H9 (cell line): ENCODE data around the gene ARHGAP22. TPM values are rescaled to one million over a fixed set of nuclear protein-coding genes. Genes with fewer than 3 reads are reported as not detected.
"Not testable (repeated sequence)": the region's sequence is repeated elsewhere in the genome, so short reads cannot be mapped to it uniquely, and the experiment has no call there.

ENCODE experiments used
- DNase-seq: peaks from one replicate; pipeline ENCODE4 v3.0.0-alpha.2; 2017
- H2AFZ ChIP-seq: one replicate; pipeline ENCODE4 v1.6.1; 2013; ENCODE audit warnings: mild to moderate bottlenecking, low read length, control low read depth, moderate library complexity
- H2AK5ac ChIP-seq: 2 replicates; pipeline ENCODE4 v1.6.1; 2013; ENCODE audit warnings: low read length, control low read depth, mixed read lengths; ENCODE audit not compliant: insufficient read length
- H2BK120ac ChIP-seq: one replicate; pipeline ENCODE4 v1.6.1; 2013; ENCODE audit warnings: low read depth, mild to moderate bottlenecking, low read length, control low read depth, inconsistent platforms; ENCODE audit not compliant: poor library complexity, severe bottlenecking
- H2BK12ac ChIP-seq: 2 replicates; pipeline ENCODE4 v1.6.1; 2013; ENCODE audit warnings: low read length, control low read depth, mixed read lengths, low read depth; ENCODE audit not compliant: insufficient read length
- H2BK15ac ChIP-seq: 2 replicates; pipeline ENCODE4 v1.6.1; 2013; ENCODE audit warnings: low read depth, low read length, control low read depth
- H2BK20ac ChIP-seq: one replicate; pipeline ENCODE4 v1.6.1; 2013; ENCODE audit warnings: low read depth, mild to moderate bottlenecking, low read length, control low read depth, inconsistent platforms; ENCODE audit not compliant: poor library complexity, severe bottlenecking
- H2BK5ac ChIP-seq: 2 replicates; pipeline ENCODE4 v1.6.1; 2013; ENCODE audit warnings: low read length, control low read depth, mixed read lengths; ENCODE audit not compliant: insufficient read length
- H3K14ac ChIP-seq: 2 replicates; pipeline ENCODE4 v1.6.1; 2013; ENCODE audit warnings: low read length, control low read depth; ENCODE audit not compliant: insufficient read depth
- H3K18ac ChIP-seq: 2 replicates; pipeline ENCODE4 v1.6.1; 2013; ENCODE audit warnings: low read depth, mild to moderate bottlenecking, mixed read lengths, low read length, control low read depth; ENCODE audit not compliant: insufficient read length
- H3K23ac ChIP-seq: 2 replicates; pipeline ENCODE4 v1.6.1; 2013; ENCODE audit warnings: low read length, control low read depth, mixed read lengths, low read depth; ENCODE audit not compliant: insufficient read length
- H3K23me2 ChIP-seq: 2 replicates; pipeline ENCODE4 v1.6.1; 2013; ENCODE audit warnings: low read depth, mild to moderate bottlenecking, mixed read lengths, low read length, control low read depth; ENCODE audit not compliant: insufficient read length, poor library complexity, severe bottlenecking
- H3K27ac ChIP-seq: 2 replicates; pipeline ENCODE4 v1.5.1; 2013; ENCODE audit warnings: low read length, control low read depth, mixed read lengths, low read depth; ENCODE audit not compliant: insufficient read length
- H3K27me3 ChIP-seq: 2 replicates; pipeline ENCODE4 v1.6.1; 2013; ENCODE audit warnings: low read length, control low read depth, inconsistent platforms; ENCODE audit not compliant: insufficient read depth
- H3K4ac ChIP-seq: 2 replicates; pipeline ENCODE4 v1.6.1; 2013; ENCODE audit warnings: low read depth, mild to moderate bottlenecking, control low read depth, inconsistent platforms, low read length, moderate library complexity
- H3K4me1 ChIP-seq: 2 replicates; pipeline ENCODE4 v1.6.1; 2013; ENCODE audit warnings: low read length, control low read depth, inconsistent platforms; ENCODE audit not compliant: insufficient read depth
- H3K4me2 ChIP-seq: 2 replicates; pipeline ENCODE4 v1.6.1; 2013; ENCODE audit warnings: low read length, control low read depth, mixed read lengths; ENCODE audit not compliant: insufficient read length, insufficient read depth
- H3K56ac ChIP-seq: 2 replicates; pipeline ENCODE4 v1.6.1; 2013; ENCODE audit warnings: low read depth, mild to moderate bottlenecking, mixed read lengths, low read length, control low read depth; ENCODE audit not compliant: insufficient read length
- H3K79me1 ChIP-seq: 2 replicates; pipeline ENCODE4 v1.6.1; 2013; ENCODE audit warnings: low read depth, mild to moderate bottlenecking, moderate library complexity, low read length, control low read depth, inconsistent platforms; ENCODE audit not compliant: insufficient read depth, poor library complexity, severe bottlenecking
- H3K79me2 ChIP-seq: 2 replicates; pipeline ENCODE4 v1.6.1; 2013; ENCODE audit warnings: low read length, control low read depth, inconsistent platforms; ENCODE audit not compliant: insufficient read depth
- H3K9ac ChIP-seq: 2 replicates; pipeline ENCODE4 v1.6.1; 2013; ENCODE audit warnings: low read length, control low read depth, mixed read lengths; ENCODE audit not compliant: insufficient read length; ENCODE audit errors: extremely low read depth
- H3K9me3 ChIP-seq: one replicate; pipeline ENCODE4 v1.6.1; 2013; ENCODE audit warnings: low read depth, low read length, inconsistent platforms; ENCODE audit not compliant: control insufficient read depth
- H3T11ph ChIP-seq: one replicate; pipeline ENCODE4 v1.6.1; 2013; ENCODE audit warnings: mild to moderate bottlenecking, low read length, control low read depth, inconsistent platforms
- H4K20me1 ChIP-seq: one replicate; pipeline ENCODE4 v1.6.1; 2013; ENCODE audit not compliant: control insufficient read depth, insufficient read length, insufficient read depth
- H4K5ac ChIP-seq: 2 replicates; pipeline ENCODE4 v1.6.1; 2013; ENCODE audit warnings: low read depth, mild to moderate bottlenecking, mixed read lengths, low read length, control low read depth; ENCODE audit not compliant: insufficient read length
- H4K8ac ChIP-seq: replicated peaks from 2 replicates; pipeline ENCODE4 v1.6.1; 2013; ENCODE audit warnings: low read length, control low read depth, mixed read lengths, low read depth; ENCODE audit not compliant: insufficient read length
- H4K91ac ChIP-seq: 2 replicates; pipeline ENCODE4 v1.6.1; 2013; ENCODE audit warnings: low read depth, mild to moderate bottlenecking, moderate library complexity, mixed read lengths, low read length, control low read depth; ENCODE audit not compliant: insufficient read length
- H3K27ac Mint-ChIP-seq, 3 experiments: 2 replicates in 2 of 3; 3 replicates in 1 of 3; pipeline ENCODE4 v1.8.0; 2020 to 2021; ENCODE audit warnings: mixed read lengths in 3 of 3, mild to moderate bottlenecking in 1 of 3, moderate library complexity in 1 of 3
- H3K27me3 Mint-ChIP-seq: 2 replicates; pipeline ENCODE4 v1.8.0; 2021; ENCODE audit warnings: low read depth, mild to moderate bottlenecking, moderate library complexity, mixed read lengths
- H3K36me3 Mint-ChIP-seq, 3 experiments: 2 replicates in 2 of 3; 3 replicates in 1 of 3; pipeline ENCODE4 v1.8.0; 2020 to 2021; ENCODE audit warnings: low read depth in 3 of 3, mixed read lengths in 3 of 3; ENCODE audit not compliant: insufficient read depth in 1 of 3
- H3K4me1 Mint-ChIP-seq, 2 experiments: 2 replicates each; pipeline ENCODE4 v1.8.0; 2020; ENCODE audit warnings: mixed read lengths in 2 of 2
- H3K4me3 Mint-ChIP-seq, 2 experiments: 2 replicates in 1 of 2; 3 replicates in 1 of 2; pipeline ENCODE4 v1.8.0; 2020 to 2021; ENCODE audit warnings: mild to moderate bottlenecking in 2 of 2, mixed read lengths in 2 of 2, moderate library complexity in 1 of 2
- H3K9me3 Mint-ChIP-seq, 2 experiments: 2 replicates in 1 of 2; 3 replicates in 1 of 2; pipeline ENCODE4 v1.8.0; 2020; ENCODE audit warnings: mild to moderate bottlenecking in 2 of 2, mixed read lengths in 2 of 2, moderate library complexity in 1 of 2
- CTCF ChIP-seq: fragments of 200-600 bp; sonication (generic); conservative IDR thresholded peaks from 3 replicates; pipeline ENCODE4 v1.8.0; 2021; ENCODE audit warnings: antibody characterized with exemption, mild to moderate bottlenecking
- WGBS: extraction: QIAGEN DNeasy Blood & Tissue Kit; methylation state at CpG from one replicate; pipeline ENCODE4 v1.1.7; 2013; ENCODE audit warnings: missing lambda C conversion rate, low lambda C conversion rate, mixed read lengths; ENCODE audit not compliant: insufficient read length; ENCODE audit errors: extremely low coverage; 5-methylcytosine and 5-hydroxymethylcytosine counted together
- total RNA-seq: library from RNA; stranded (reverse); gene quantifications from 2 replicates; pipeline ENCODE4 v1.2.1, GENCODE V29; 2021

ARHGAP22 gene
- total RNA-seq, 1 experiment from 2014 or later = 7.4 TPM

- Mint-ChIP-seq H3K27me3 (peaks cover 25% of the 10 kb centered on the region), H3K4me1 (no peaks in the 10 kb centered on the region), H3K36me3 (no peaks in the 10 kb centered on the region; a peak in 1 of 7 replicates), H3K4me3 (no peak overlapping the region), H3K27ac (no peak overlapping the region), H3K9me3 (peaks cover 0 to under 1% of the 10 kb centered on the region in 2 experiments; a peak in 1 of 5 replicates)
- no peak overlapping the region for H3K4ac ChIP-seq
- H3K23me2 ChIP-seq = no peaks in the 10 kb centered on the region
- no peak overlapping the region for H2BK15ac ChIP-seq
- H4K91ac ChIP-seq = no peak overlapping the region
- no peak overlapping the region for H2BK5ac ChIP-seq
- H3K18ac ChIP-seq = no peak overlapping the region
- no peak overlapping the region for H2AK5ac ChIP-seq
- no peak overlapping the region for H3K9ac ChIP-seq
- no peaks in the 10 kb centered on the region for H3K79me2 ChIP-seq
- H3K79me1 ChIP-seq = no peaks in the 10 kb centered on the region
- no peak overlapping the region for H3K27ac ChIP-seq
- H3K56ac ChIP-seq = no peak overlapping the region
- H3K4me1 ChIP-seq = no peaks in the 10 kb centered on the region
- no peak overlapping the region for H2BK20ac ChIP-seq
- H4K5ac ChIP-seq = no peak overlapping the region
- no peak overlapping the region for H2BK120ac ChIP-seq
- H2BK12ac ChIP-seq = no peak overlapping the region
- H3K27me3 ChIP-seq = no peaks in the 10 kb centered on the region
- H3T11ph ChIP-seq = no peak overlapping the region
- H4K8ac ChIP-seq = no peak overlapping the region
- no peak overlapping the region for H3K23ac ChIP-seq
- DNase-seq = no peak
- no peak for TF ChIP-seq CTCF
- no peaks in the 10 kb centered on the region for H4K20me1 ChIP-seq
- H3K9me3 ChIP-seq = no peaks in the 10 kb centered on the region
- no peak overlapping the region for H2AFZ ChIP-seq
- no CpG with 5 or more reads among the region's 12 CpGs for WGBS
- no peak overlapping the region for H3K4me2 ChIP-seq
- no peak overlapping the region for H3K14ac ChIP-seq
Observed at GRCh38 chr10:48648172-48648942, 43.5 kb upstream of the ARHGAP22 start.

GRCh38 chr10:48647073-48647472, 42.2 kb upstream of the ARHGAP22 start:
- H2AK5ac ChIP-seq, H3K9me3 ChIP-seq, H3K4me1 Mint-ChIP-seq, H2BK12ac ChIP-seq, H3K27ac ChIP-seq, H2BK5ac ChIP-seq, H3K27ac Mint-ChIP-seq, H3K36me3 Mint-ChIP-seq, H3T11ph ChIP-seq, H3K4ac ChIP-seq, H2BK15ac ChIP-seq, H3K9me3 Mint-ChIP-seq, H2BK120ac ChIP-seq, H3K27me3 ChIP-seq, H4K8ac ChIP-seq, H3K79me1 ChIP-seq, H3K4me1 ChIP-seq, DNase-seq, H3K56ac ChIP-seq, H4K91ac ChIP-seq, H3K18ac ChIP-seq, H3K23ac ChIP-seq, H3K79me2 ChIP-seq, H2AFZ ChIP-seq, H4K5ac ChIP-seq, H3K4me2 ChIP-seq, H3K9ac ChIP-seq, H3K23me2 ChIP-seq, H4K20me1 ChIP-seq, H2BK20ac ChIP-seq, H3K14ac ChIP-seq, H3K4me3 Mint-ChIP-seq: not testable (repeated sequence)
- peaks cover 20% of the 10 kb centered on the region for H3K27me3 Mint-ChIP-seq
- whole genome bisulfite sequencing = no CpG with 5 or more reads among the region's 7 CpGs
